Spleen (tissue), 7 donors: ENCODE data around the gene TCN1.

Experiments used
- POLR2A ChIP-seq, 3 donors: fragments of 450-650 bp; IDR thresholded peaks; one replicate each; pipeline ENCODE4 v1.5.1; 2017; ENCODE audit warnings: antibody characterized with exemption in 3 of 3, mild to moderate bottlenecking in 1 of 3
- TF ChIP-seq, protein P1 (sequence below), 11 experiments: fragments of 200-600 bp in 7 of 11; fragments of 450-650 bp in 4 of 11; sonication (generic) in 4 of 11; IDR thresholded peaks in 8 of 11; conservative IDR thresholded peaks in 3 of 11; 1 replicate in 7 of 11; 2 replicates in 4 of 11; pipeline versions ENCODE4 v1.4.0 to v1.8.0; 2016 to 2021; ENCODE audit warnings: antibody characterized with exemption in 11 of 11, inconsistent platforms in 4 of 11, mild to moderate bottlenecking in 1 of 11
- donor health status: DM: no; HTN: no; CAD: no; lungs with moderate emphysema.
- donor health status: DM: no; HTN: no; CAD: no.
- donor health status: DM: no; HTN: no; CAD: no.

DNA sequence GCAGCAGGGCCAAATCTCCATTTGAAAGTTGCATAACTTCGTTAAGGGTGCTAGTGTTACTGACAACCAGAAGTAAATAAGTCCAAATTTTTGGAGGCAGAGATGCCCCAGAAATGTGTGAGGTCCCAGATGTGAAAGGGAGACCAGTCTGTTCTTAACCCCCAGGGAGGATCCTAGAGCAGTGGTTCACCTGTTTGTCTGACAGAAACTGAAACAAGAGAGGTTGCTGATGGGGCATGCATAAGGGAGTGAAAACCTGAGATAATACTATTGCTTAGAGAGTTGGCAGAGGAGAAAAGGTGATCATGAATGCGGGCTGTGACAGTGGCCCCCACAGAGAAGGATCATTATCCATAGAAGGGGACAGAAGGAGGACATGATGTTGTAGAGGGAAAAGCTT, 24.8 kb downstream of the TCN1 start:
- TF ChIP-seq, protein P1, sequence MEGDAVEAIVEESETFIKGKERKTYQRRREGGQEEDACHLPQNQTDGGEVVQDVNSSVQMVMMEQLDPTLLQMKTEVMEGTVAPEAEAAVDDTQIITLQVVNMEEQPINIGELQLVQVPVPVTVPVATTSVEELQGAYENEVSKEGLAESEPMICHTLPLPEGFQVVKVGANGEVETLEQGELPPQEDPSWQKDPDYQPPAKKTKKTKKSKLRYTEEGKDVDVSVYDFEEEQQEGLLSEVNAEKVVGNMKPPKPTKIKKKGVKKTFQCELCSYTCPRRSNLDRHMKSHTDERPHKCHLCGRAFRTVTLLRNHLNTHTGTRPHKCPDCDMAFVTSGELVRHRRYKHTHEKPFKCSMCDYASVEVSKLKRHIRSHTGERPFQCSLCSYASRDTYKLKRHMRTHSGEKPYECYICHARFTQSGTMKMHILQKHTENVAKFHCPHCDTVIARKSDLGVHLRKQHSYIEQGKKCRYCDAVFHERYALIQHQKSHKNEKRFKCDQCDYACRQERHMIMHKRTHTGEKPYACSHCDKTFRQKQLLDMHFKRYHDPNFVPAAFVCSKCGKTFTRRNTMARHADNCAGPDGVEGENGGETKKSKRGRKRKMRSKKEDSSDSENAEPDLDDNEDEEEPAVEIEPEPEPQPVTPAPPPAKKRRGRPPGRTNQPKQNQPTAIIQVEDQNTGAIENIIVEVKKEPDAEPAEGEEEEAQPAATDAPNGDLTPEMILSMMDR (IDR thresholded peaks at IDR 0.05 in 8 of 11, conservative IDR thresholded peaks at IDR 0.05 in 3 of 11), result no peak
- TF ChIP-seq POLR2A (IDR thresholded peaks at IDR 0.05), result no peak
